ENCODE measurements around the gene TAS2R8.
"Not testable (repeated sequence)": the region's sequence is repeated elsewhere in the genome, so short reads cannot be mapped to it uniquely, and the experiment has no call there.

The TAS2R8 gene

GRCh38 chr12:10802587-10802986 is 4.5 kb downstream of the TAS2R8 start, which contains the start of gene TAS2R7:
Gene TAS2R7, minus strand, starts transcription at chr12:10802627. Its CDS starts 57 bp downstream, at chr12:10802570.
- no peaks in the 10 kb centered on the region for H3K4me1 ChIP-seq (ENCODE audit: insufficient read depth, low read length)
- H3K27me3 ChIP-seq (ENCODE audit: insufficient read depth, low read length) = no peaks in the 10 kb centered on the region
- no peak within 1 kb of the TSS for H3K4me3 ChIP-seq (ENCODE audit: low read length)

DNA sequence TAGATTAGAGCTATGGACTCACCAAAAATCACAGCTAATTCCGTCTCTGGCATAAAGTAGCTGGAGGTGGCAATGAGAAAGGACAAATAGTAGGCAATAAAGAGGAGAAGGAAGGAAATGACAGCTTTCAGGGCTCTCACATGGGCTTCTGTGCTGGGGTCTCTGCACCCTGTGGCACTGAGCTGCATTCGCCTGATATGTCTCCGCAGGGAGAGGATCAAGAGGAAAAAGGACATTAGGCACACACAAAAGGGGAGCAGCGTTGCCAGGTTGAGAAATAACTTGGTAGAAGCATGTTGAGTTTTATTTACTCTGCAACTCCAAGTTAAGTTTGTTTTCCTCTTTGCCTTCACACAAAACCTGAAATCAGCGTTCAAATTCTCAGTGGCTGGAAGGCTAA is 5.3 kb downstream of the TAS2R8 start:
- Histone ChIP-seq H3K27me3 (ENCODE audit: insufficient read depth, low read length) (no peaks in the 10 kb centered on the region), H3K4me3 (ENCODE audit: low read length) (no peak overlapping the region), H3K9me3 (ENCODE audit: low read length) (no peaks in the 10 kb centered on the region), H2AFZ (ENCODE audit: low read depth, low read length) (no peak overlapping the region), H3K4me1 (ENCODE audit: insufficient read depth, low read length) (no peaks in the 10 kb centered on the region), H3K36me3 (ENCODE audit: insufficient read depth, low read length) (no peaks in the 10 kb centered on the region)

More at GRCh38 chr12:10802587-10802986, 4.5 kb downstream of the TAS2R8 start, which contains the start of gene TAS2R7:
- H2AFZ ChIP-seq (ENCODE audit: low read depth, low read length) = no peak within 1 kb of the TSS
- no peaks in the 10 kb centered on the region for H3K36me3 ChIP-seq (ENCODE audit: insufficient read depth, low read length)
- H3K9me3 ChIP-seq (ENCODE audit: low read length) = no peaks in the 10 kb centered on the region

GRCh38 chr12:10794222-10794621 is 12.9 kb downstream of the TAS2R8 start:
- no peaks in the 10 kb centered on the region for H3K4me1 ChIP-seq (ENCODE audit: insufficient read depth, low read length)
- no peaks in the 10 kb centered on the region for H3K27me3 ChIP-seq (ENCODE audit: insufficient read depth, low read length)
- H3K4me3 ChIP-seq (ENCODE audit: low read length) = no peak overlapping the region
- no peaks in the 10 kb centered on the region for H3K36me3 ChIP-seq (ENCODE audit: insufficient read depth, low read length)
- H3K9me3 ChIP-seq (ENCODE audit: low read length) = no peaks in the 10 kb centered on the region
- H2AFZ ChIP-seq (ENCODE audit: low read depth, low read length) = no peak overlapping the region

GRCh38 chr12:10791769-10792168 is 15.3 kb downstream of the TAS2R8 start:
- H2AFZ ChIP-seq (ENCODE audit: low read depth, low read length); H3K27me3 ChIP-seq (ENCODE audit: insufficient read depth, low read length); H3K36me3 ChIP-seq (ENCODE audit: insufficient read depth, low read length); H3K4me3 ChIP-seq (ENCODE audit: low read length); H3K9me3 ChIP-seq (ENCODE audit: low read length); H3K4me1 ChIP-seq (ENCODE audit: insufficient read depth, low read length): not testable (repeated sequence)

GRCh38 chr12:10783252-10783651 is 23.8 kb downstream of the TAS2R8 start:
- Histone ChIP-seq H3K4me1 (ENCODE audit: insufficient read depth, low read length) (no peaks in the 10 kb centered on the region), H3K9me3 (ENCODE audit: low read length) (no peaks in the 10 kb centered on the region), H2AFZ (ENCODE audit: low read depth, low read length) (no peak overlapping the region), H3K27me3 (ENCODE audit: insufficient read depth, low read length) (no peaks in the 10 kb centered on the region), H3K36me3 (ENCODE audit: insufficient read depth, low read length) (no peaks in the 10 kb centered on the region), H3K4me3 (ENCODE audit: low read length) (no peak overlapping the region)

GRCh38 chr12:10779103-10779502 is 28.0 kb downstream of the TAS2R8 start:
- H3K4me3 ChIP-seq (ENCODE audit: low read length) = no peak overlapping the region

DNA sequence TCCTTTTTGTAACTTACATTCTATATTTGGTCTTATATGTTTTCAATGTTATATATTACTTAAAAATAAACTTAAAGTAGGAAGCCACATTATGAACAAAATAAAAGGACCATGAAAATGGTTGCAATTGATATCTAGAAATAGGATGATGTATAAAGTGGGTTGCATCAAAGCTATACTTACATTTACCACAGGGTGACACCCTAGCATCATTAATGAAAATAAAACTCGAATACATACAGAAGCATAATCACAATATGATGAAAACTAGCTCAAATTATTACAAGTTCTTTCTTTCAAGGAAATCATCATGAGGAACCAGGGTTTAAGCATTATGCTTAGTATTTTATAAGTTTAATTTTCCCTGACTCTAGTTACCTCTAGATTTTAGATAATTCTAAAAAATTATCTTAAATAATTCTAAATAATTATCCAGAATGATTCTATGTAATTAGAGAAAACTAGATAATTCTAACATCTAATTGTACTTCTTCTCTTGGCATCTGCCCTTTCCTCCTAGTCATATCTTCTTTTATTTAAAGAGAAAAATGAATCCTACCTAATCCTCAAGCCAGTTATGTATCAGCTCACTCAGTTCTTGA is 35.9 kb downstream of the TAS2R8 start:
- H3K27me3 ChIP-seq (ENCODE audit: insufficient read depth, low read length) = no peaks in the 10 kb centered on the region
- no peak overlapping the region for H2AFZ ChIP-seq (ENCODE audit: low read depth, low read length)
- no peaks in the 10 kb centered on the region for H3K9me3 ChIP-seq (ENCODE audit: low read length)
- H3K4me1 ChIP-seq (ENCODE audit: insufficient read depth, low read length) = no peaks in the 10 kb centered on the region
- H3K4me3 ChIP-seq (ENCODE audit: low read length) = no peak overlapping the region
- no peaks in the 10 kb centered on the region for H3K36me3 ChIP-seq (ENCODE audit: insufficient read depth, low read length)

More at GRCh38 chr12:10779103-10779502, 28.0 kb downstream of the TAS2R8 start:
- Histone ChIP-seq H3K9me3 (ENCODE audit: low read length) (no peaks in the 10 kb centered on the region), H3K4me1 (ENCODE audit: insufficient read depth, low read length) (no peaks in the 10 kb centered on the region), H2AFZ (ENCODE audit: low read depth, low read length) (no peak overlapping the region), H3K27me3 (ENCODE audit: insufficient read depth, low read length) (no peaks in the 10 kb centered on the region), H3K36me3 (ENCODE audit: insufficient read depth, low read length) (no peaks in the 10 kb centered on the region)

GRCh38 chr12:10759657-10760056 is 47.4 kb downstream of the TAS2R8 start:
- Histone ChIP-seq H3K27me3 (ENCODE audit: insufficient read depth, low read length) (no peaks in the 10 kb centered on the region), H3K36me3 (ENCODE audit: insufficient read depth, low read length) (no peaks in the 10 kb centered on the region), H3K4me3 (ENCODE audit: low read length) (no peak overlapping the region), H3K4me1 (ENCODE audit: insufficient read depth, low read length) (no peaks in the 10 kb centered on the region), H3K9me3 (ENCODE audit: low read length) (no peaks in the 10 kb centered on the region), H2AFZ (ENCODE audit: low read depth, low read length) (no peak overlapping the region)

DNA sequence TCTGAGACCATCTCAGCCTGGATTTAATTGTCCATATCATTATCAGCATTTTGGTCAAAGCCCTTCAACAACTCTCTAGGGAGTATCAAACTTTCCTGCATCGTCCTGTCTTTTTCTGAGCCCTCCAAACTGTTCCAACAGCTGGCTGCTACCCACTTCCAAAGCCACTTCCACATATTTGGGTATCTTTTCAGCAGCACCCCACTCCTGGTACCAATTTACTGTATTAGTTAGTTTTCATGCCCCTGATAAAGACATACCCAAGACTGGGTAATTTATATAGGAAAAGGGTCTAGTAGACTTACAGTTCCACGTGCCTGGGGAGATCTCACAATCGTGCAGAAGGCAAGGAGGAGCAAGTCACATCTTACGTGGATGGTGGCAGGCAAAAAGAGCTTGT is 50.9 kb downstream of the TAS2R8 start:
- Histone ChIP-seq H3K4me1 (ENCODE audit: insufficient read depth, low read length) (no peaks in the 10 kb centered on the region), H3K9me3 (ENCODE audit: low read length) (no peaks in the 10 kb centered on the region), H3K27me3 (ENCODE audit: insufficient read depth, low read length) (no peaks in the 10 kb centered on the region), H3K4me3 (ENCODE audit: low read length) (no peak overlapping the region), H3K36me3 (ENCODE audit: insufficient read depth, low read length) (no peaks in the 10 kb centered on the region), H2AFZ (ENCODE audit: low read depth, low read length) (no peak overlapping the region)

Data from neuron (in vitro differentiated cells).